Endothelial cell of umbilical vein (primary cell): Measurements from ENCODE around the gene CELSR3. TPM values are rescaled to one million over a fixed set of nuclear protein-coding genes. Genes with fewer than 3 reads are reported as not detected.

ENCODE experiments used
- BruUV-seq: library from RNA; stranded (reverse); fragments of 400-500 nt; replicated peaks from 2 replicates; lab custom pipeline; 2021; lab: Mats Ljungman, UMichigan
- CTCF ChIA-PET: fragments of 300-600, 350-600 bp; sonication (Branson Sonifier 250); formaldehyde crosslinking; loops from one replicate; lab custom pipeline; 2021; ENCODE audit warnings: antibody characterized with exemption, inconsistent platforms; lab: Charles Lee
- POLR2A ChIA-PET: fragments of 300-600, 350-600 bp; sonication (Branson Sonifier 250); formaldehyde crosslinking; loops from one replicate; lab custom pipeline; 2021; ENCODE audit warnings: antibody characterized with exemption, inconsistent platforms; lab: Charles Lee
- DNase-seq: peaks from one replicate; pipeline ENCODE4 v3.0.0-alpha.2; 2011; ENCODE audit warnings: low read depth, low spot score
- FAIRE-seq: peaks from 2 replicates; lab custom pipeline; 2011; peaks lifted over from hg19 to GRCh38; lab: Jason Lieb, UNC
- H2AFZ ChIP-seq: 2 replicates; pipeline ENCODE4 v1.6.0; 2012; ENCODE audit warnings: low read depth, low read length, control low read depth, inconsistent platforms
- H3K27ac ChIP-seq: 2 replicates; pipeline ENCODE4 v1.5.1; 2011; ENCODE audit warnings: low read depth, mild to moderate bottlenecking, control low read depth, low read length, moderate library complexity; ENCODE audit not compliant: insufficient read depth
- H3K27me3 ChIP-seq, 2 experiments: 2 replicates each; pipeline versions ENCODE4 v1.6.0 to v1.6.1; 2011; ENCODE audit warnings: low read length in 2 of 2, mixed read lengths in 1 of 2; ENCODE audit not compliant: control insufficient read depth in 2 of 2, insufficient read depth in 2 of 2
- H3K36me3 ChIP-seq, 2 experiments: 2 replicates in 1 of 2; 3 replicates in 1 of 2; pipeline ENCODE4 v1.5.1; 2011; ENCODE audit warnings: low read length in 2 of 2, mild to moderate bottlenecking in 1 of 2, moderate library complexity in 1 of 2; ENCODE audit not compliant: control insufficient read depth in 2 of 2, insufficient read depth in 2 of 2; ENCODE audit errors: extremely low read depth in 1 of 2
- H3K4me1 ChIP-seq: 3 replicates; pipeline ENCODE4 v1.5.1; 2011; ENCODE audit warnings: mild to moderate bottlenecking, low read length; ENCODE audit not compliant: control insufficient read depth, insufficient read depth; ENCODE audit errors: extremely low read depth
- H3K4me2 ChIP-seq: 2 replicates; pipeline ENCODE4 v1.6.1; 2011; ENCODE audit warnings: low read length, control low read depth, mixed read lengths; ENCODE audit not compliant: insufficient read depth
- H3K4me3 ChIP-seq, 3 experiments: fragments of 200-600 bp in 1 of 3; sonication (generic), shearing (Covaris generic) in 1 of 3; replicated peaks in 1 of 3; 2 replicates each; pipeline ENCODE4 v1.5.1; 2011 to 2016; ENCODE audit warnings: control low read depth in 3 of 3, low read length in 3 of 3, mild to moderate bottlenecking in 2 of 3, inconsistent platforms in 1 of 3, low read depth in 1 of 3, moderate library complexity in 1 of 3; ENCODE audit not compliant: insufficient read depth in 1 of 3
- H3K79me2 ChIP-seq: 2 replicates; pipeline ENCODE4 v1.6.0; 2012; ENCODE audit warnings: low read length, inconsistent platforms; ENCODE audit not compliant: control insufficient read depth, insufficient read depth
- H3K9ac ChIP-seq: replicated peaks from 2 replicates; pipeline ENCODE3; 2011; ENCODE audit warnings: low read length, control low read depth; ENCODE audit not compliant: insufficient read depth; ENCODE audit errors: extremely low read depth
- H3K9me1 ChIP-seq: replicated peaks from 3 replicates; pipeline ENCODE4 v1.6.0; 2011; ENCODE audit warnings: mild to moderate bottlenecking, low read length; ENCODE audit not compliant: control insufficient read depth, insufficient read depth; ENCODE audit errors: extremely low read depth
- H3K9me3 ChIP-seq: replicated peaks from 2 replicates; pipeline ENCODE4 v1.5.1; 2012; ENCODE audit warnings: low read length, inconsistent platforms; ENCODE audit not compliant: control insufficient read depth, insufficient read depth
- H4K20me1 ChIP-seq: replicated peaks from 2 replicates; pipeline ENCODE3; 2011; ENCODE audit warnings: mild to moderate bottlenecking, low read length; ENCODE audit not compliant: control insufficient read depth, insufficient read depth; ENCODE audit errors: extremely low read depth
- CTCF ChIP-seq, 2 donors: IDR thresholded peaks; 1 replicate in 1 of 2; 2 replicates in 1 of 2; pipeline ENCODE4 v1.5.1; 2011; ENCODE audit warnings: low read length in 2 of 2, mild to moderate bottlenecking in 2 of 2, moderate library complexity in 2 of 2, control low read depth in 1 of 2, inconsistent platforms in 1 of 2, low read depth in 1 of 2; ENCODE audit not compliant: insufficient read depth in 1 of 2; ENCODE audit errors: extremely low read depth in 1 of 2
- EZH2 ChIP-seq: IDR thresholded peaks from 2 replicates; pipeline ENCODE4 v1.6.1; 2012; ENCODE audit warnings: borderline replicate concordance, low read depth, mild to moderate bottlenecking, moderate library complexity, low read length, inconsistent platforms; ENCODE audit not compliant: severe bottlenecking
- FOS ChIP-seq: IDR thresholded peaks from 2 replicates; pipeline ENCODE4 v1.6.1; 2011; ENCODE audit warnings: mild to moderate bottlenecking, low read length, moderate library complexity, borderline replicate concordance; ENCODE audit not compliant: insufficient read depth
- GATA2 ChIP-seq: IDR thresholded peaks from 2 replicates; pipeline ENCODE4 v1.7.0; 2011; ENCODE audit warnings: low read depth, mild to moderate bottlenecking, moderate library complexity, mixed read lengths, low read length; ENCODE audit not compliant: insufficient read length, insufficient read depth
- JUN ChIP-seq: IDR thresholded peaks from 2 replicates; pipeline ENCODE4 v1.6.1; 2011; ENCODE audit warnings: borderline replicate concordance, low read depth; ENCODE audit not compliant: insufficient read length, insufficient read depth
- MAX ChIP-seq: IDR thresholded peaks from 2 replicates; pipeline ENCODE4 v1.6.1; 2011; ENCODE audit not compliant: insufficient read depth, insufficient read length
- MYC ChIP-seq: IDR thresholded peaks from one replicate; pipeline ENCODE4 v1.6.1; 2011; ENCODE audit warnings: mild to moderate bottlenecking, low read depth, low read length
- POLR2A ChIP-seq: IDR thresholded peaks from 2 replicates; pipeline ENCODE4 v1.6.1; 2012; ENCODE audit warnings: low read depth, mild to moderate bottlenecking, control low read depth, low read length
- POLR2AphosphoS5 ChIP-seq: IDR thresholded peaks from 2 replicates; pipeline ENCODE4 v1.6.1; 2012; ENCODE audit warnings: low read depth, mild to moderate bottlenecking, control low read depth, low read length, moderate library complexity; ENCODE audit not compliant: insufficient read depth
- dilution Hi-C: fragments of 300-500 bp; cut with MboI; formaldehyde crosslinking; loops from one replicate; pipeline ENCODE4 v1.15.0; 2019; ENCODE audit warnings: low sequenced_read_pairs; ENCODE audit not compliant: extremely low pct_ligation_motif_present
- intact Hi-C: fragments of 100-400 bp; cut with micrococcal nuclease; formaldehyde crosslinking; loops from one replicate; pipeline ENCODE4 v1.10.0; 2022
- polyA plus RNA-seq, 4 experiments: library from polyadenylated mRNA; depleted of rRNA in 3 of 4; stranded (reverse) in 3 of 4; unstranded in 1 of 4; fragments of >200 nt; gene quantifications; 2 replicates each; pipeline versions ENCODE4 v1.2.1 to v1.2.3, GENCODE V29; 2011 to 2012; ENCODE audit warnings: missing spikeins in 1 of 4
- total RNA-seq: library from RNA; stranded (reverse); gene quantifications from 2 replicates; pipeline ENCODE4 v1.2.3, GENCODE V29; 2021

The CELSR3 gene
- total and polyA plus RNA-seq, 2 donors (not counting 3 experiments of a cell fraction or from before 2014, with no cell fraction given), result 0.25 to 0.71 TPM

GRCh38 chr3:48662145-48662752, 437 bp downstream of the CELSR3 start:
- no TSS peak for BruUV-seq
- Histone ChIP-seq H3K4me2 (no peak overlapping the region), H3K4me1 (peaks cover 6% of the 10 kb centered on the region), H3K9ac (no peak overlapping the region), H3K36me3 (no peaks in the 10 kb centered on the region), H3K79me2 (no peaks in the 10 kb centered on the region), H3K9me1 (no peaks in the 10 kb centered on the region), H3K27me3 (peaks cover 8 to 10% of the 10 kb centered on the region in 2 experiments), H3K9me3 (no peaks in the 10 kb centered on the region), H3K4me3 (no peak overlapping the region), H3K27ac (no peak overlapping the region), H2AFZ (no peak overlapping the region), H4K20me1 (no peaks in the 10 kb centered on the region)
- POLR2A ChIA-PET, result no interaction called here
- dilution Hi-C loops, result no loop called here
- DNase-seq, result no peak
- no peak for FAIRE-seq
- TF ChIP-seq POLR2A (no peak), MAX (no peak), CTCF (IDR thresholded peaks at IDR 0.05; ENCODE audit: extremely low read depth in 1 of 2, insufficient read depth in 1 of 2, low read depth in 1 of 2, low read length in 2 of 2) (no peak), JUN (no peak), POLR2AphosphoS5 (no peak), MYC (no peak), EZH2 (no peak), FOS (no peak), GATA2 (no peak)
- intact Hi-C loops, result no loop called here
- CTCF ChIA-PET, result interaction anchor here (0.9 to 3.5 kb wide), 6 partner anchors 14 to 226 kb away, joined by 3 to 20 read pairs (median 4); partner anchors contain the start of genes NCKIPSD, SLC26A6 and UQCRC1
